NCI-H526 treated with DMSO at 0.1 percent for 48 hours (cell line): Measurements from ENCODE around the gene WNT3A.

Source experiments
- DNase-seq: peaks from one replicate; lab custom pipeline; 2025; lab: John Stamatoyannopoulos, UW

Gene WNT3A

GRCh38 chr1:228070173-228070572 is 63.4 kb downstream of the WNT3A start:
- DNase-seq = no peak

- no peak for DNase-seq
Observed at GRCh38 chr1:228070851-228071250, 64.1 kb downstream of the WNT3A start.

- DNase-seq = no peak
Observed at GRCh38 chr1:228071839-228072657, 65.2 kb downstream of the WNT3A start.

GRCh38 chr1:228072658-228073043 is 65.9 kb downstream of the WNT3A start:
- no peak for DNase-seq

- DNase-seq = no peak
Observed at GRCh38 chr1:228073061-228073856, 66.5 kb downstream of the WNT3A start.

GRCh38 chr1:228073857-228074545 is 67.2 kb downstream of the WNT3A start:
- DNase-seq = no peak

GRCh38 chr1:228074954-228075730 is 68.3 kb downstream of the WNT3A start:
- DNase-seq = no peak

GRCh38 chr1:228075801-228076271 is 69.0 kb downstream of the WNT3A start:
- no peak for DNase-seq

GRCh38 chr1:228076796-228077430 is 70.1 kb downstream of the WNT3A start:
- no peak for DNase-seq

- DNase-seq = no peak
Observed at GRCh38 chr1:228077565-228078330, 71.0 kb downstream of the WNT3A start.

GRCh38 chr1:228079013-228079412 is 72.2 kb downstream of the WNT3A start:
- no peak for DNase-seq

GRCh38 chr1:228079601-228080263 is 72.9 kb downstream of the WNT3A start:
- no peak for DNase-seq

GRCh38 chr1:228081144-228081543 is 74.3 kb downstream of the WNT3A start:
- DNase-seq = no peak

- DNase-seq = no peak
Observed at GRCh38 chr1:228081578-228082213, 74.9 kb downstream of the WNT3A start.

- peak; percentile 60 for DNase-seq
Observed at GRCh38 chr1:228082214-228082917, 75.6 kb downstream of the WNT3A start, which contains the start of gene ARF1. TSS of gene ARF1 (plus strand) at chr1:228082708. CDS start at chr1:228097115, 14,407 bp downstream.

- no peak for DNase-seq
Observed at GRCh38 chr1:228082918-228083870, 76.4 kb downstream of the WNT3A start.

GRCh38 chr1:228083871-228084278 is 77.1 kb downstream of the WNT3A start:
- DNase-seq = no peak
